ENCODE data around the gene ZCCHC10.
"Not testable (repeated sequence)": the region's sequence is repeated elsewhere in the genome, so short reads cannot be mapped to it uniquely, and the experiment has no call there.

The ZCCHC10 gene

DNA sequence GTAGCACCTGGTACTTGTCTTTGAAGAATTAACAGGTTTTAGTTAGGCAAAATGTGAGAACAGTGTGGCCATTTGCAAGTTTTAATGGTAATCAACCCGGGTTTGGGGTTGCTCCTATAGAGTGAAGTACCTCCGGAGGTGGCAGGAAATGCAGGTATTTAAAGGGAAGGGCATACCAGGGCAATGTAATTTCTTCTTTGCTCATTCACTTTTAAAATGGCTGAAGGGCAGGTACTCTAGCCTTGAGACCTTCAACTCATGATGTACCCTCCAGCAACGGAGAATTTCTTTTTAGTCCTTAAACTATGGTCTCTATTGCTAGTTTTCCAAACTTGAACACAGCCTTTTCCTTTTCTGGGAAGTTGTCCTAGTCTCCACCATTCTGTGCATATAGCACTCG is 24.2 kb upstream of the ZCCHC10 start:
- peak overlapping the region; percentile 92 for H3K27ac ChIP-seq (replicated peaks)
- TF ChIP-seq GABPA (IDR thresholded peaks at IDR 0.05; ENCODE audit: low read depth) = no peak
- TF ChIP-seq POLR2AphosphoS5 (IDR thresholded peaks at IDR 0.05; ENCODE audit: low read depth) = no peak
- no peak for TF ChIP-seq SPI1 (IDR thresholded peaks at IDR 0.05; ENCODE audit: borderline replicate concordance, low read depth)
- TF ChIP-seq, protein P1, sequence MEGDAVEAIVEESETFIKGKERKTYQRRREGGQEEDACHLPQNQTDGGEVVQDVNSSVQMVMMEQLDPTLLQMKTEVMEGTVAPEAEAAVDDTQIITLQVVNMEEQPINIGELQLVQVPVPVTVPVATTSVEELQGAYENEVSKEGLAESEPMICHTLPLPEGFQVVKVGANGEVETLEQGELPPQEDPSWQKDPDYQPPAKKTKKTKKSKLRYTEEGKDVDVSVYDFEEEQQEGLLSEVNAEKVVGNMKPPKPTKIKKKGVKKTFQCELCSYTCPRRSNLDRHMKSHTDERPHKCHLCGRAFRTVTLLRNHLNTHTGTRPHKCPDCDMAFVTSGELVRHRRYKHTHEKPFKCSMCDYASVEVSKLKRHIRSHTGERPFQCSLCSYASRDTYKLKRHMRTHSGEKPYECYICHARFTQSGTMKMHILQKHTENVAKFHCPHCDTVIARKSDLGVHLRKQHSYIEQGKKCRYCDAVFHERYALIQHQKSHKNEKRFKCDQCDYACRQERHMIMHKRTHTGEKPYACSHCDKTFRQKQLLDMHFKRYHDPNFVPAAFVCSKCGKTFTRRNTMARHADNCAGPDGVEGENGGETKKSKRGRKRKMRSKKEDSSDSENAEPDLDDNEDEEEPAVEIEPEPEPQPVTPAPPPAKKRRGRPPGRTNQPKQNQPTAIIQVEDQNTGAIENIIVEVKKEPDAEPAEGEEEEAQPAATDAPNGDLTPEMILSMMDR (IDR thresholded peaks at IDR 0.05; ENCODE audit: insufficient read depth, low read length) = no peak
- TF ChIP-seq, protein P2, sequence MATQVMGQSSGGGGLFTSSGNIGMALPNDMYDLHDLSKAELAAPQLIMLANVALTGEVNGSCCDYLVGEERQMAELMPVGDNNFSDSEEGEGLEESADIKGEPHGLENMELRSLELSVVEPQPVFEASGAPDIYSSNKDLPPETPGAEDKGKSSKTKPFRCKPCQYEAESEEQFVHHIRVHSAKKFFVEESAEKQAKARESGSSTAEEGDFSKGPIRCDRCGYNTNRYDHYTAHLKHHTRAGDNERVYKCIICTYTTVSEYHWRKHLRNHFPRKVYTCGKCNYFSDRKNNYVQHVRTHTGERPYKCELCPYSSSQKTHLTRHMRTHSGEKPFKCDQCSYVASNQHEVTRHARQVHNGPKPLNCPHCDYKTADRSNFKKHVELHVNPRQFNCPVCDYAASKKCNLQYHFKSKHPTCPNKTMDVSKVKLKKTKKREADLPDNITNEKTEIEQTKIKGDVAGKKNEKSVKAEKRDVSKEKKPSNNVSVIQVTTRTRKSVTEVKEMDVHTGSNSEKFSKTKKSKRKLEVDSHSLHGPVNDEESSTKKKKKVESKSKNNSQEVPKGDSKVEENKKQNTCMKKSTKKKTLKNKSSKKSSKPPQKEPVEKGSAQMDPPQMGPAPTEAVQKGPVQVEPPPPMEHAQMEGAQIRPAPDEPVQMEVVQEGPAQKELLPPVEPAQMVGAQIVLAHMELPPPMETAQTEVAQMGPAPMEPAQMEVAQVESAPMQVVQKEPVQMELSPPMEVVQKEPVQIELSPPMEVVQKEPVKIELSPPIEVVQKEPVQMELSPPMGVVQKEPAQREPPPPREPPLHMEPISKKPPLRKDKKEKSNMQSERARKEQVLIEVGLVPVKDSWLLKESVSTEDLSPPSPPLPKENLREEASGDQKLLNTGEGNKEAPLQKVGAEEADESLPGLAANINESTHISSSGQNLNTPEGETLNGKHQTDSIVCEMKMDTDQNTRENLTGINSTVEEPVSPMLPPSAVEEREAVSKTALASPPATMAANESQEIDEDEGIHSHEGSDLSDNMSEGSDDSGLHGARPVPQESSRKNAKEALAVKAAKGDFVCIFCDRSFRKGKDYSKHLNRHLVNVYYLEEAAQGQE (IDR thresholded peaks at IDR 0.05; ENCODE audit: insufficient replicate concordance, low read depth) = no peak
- H3K27me3 ChIP-seq (ENCODE audit: insufficient read depth, poor library complexity, severe bottlenecking) = no peaks in the 10 kb centered on the region
- DNase-seq (ENCODE audit: low read depth in 1 of 2, low spot score in 1 of 2) = no peak
- peak overlapping the region; percentile 77 for H3K4me3 ChIP-seq (replicated peaks; ENCODE audit: insufficient read depth, low read length)

DNA sequence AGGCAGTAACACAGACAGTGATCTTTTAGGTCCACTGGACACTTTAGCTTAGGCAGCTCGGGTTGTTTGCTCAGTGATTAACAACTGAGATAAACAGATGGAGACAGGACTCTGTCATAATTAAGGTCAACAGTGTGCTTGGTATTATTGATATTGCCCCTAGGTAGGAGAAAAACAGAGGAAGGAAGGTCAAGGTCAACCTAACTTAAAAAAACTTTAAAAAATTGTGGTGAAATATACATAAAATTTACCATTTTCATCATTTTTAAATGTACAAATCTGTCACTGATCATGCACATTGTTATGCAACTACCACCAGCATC is 23.3 kb upstream of the ZCCHC10 start:
- TF ChIP-seq SPI1 (IDR thresholded peaks at IDR 0.05; ENCODE audit: borderline replicate concordance, low read depth) = no peak
- no peak for TF ChIP-seq POLR2AphosphoS5 (IDR thresholded peaks at IDR 0.05; ENCODE audit: low read depth)
- no peak for TF ChIP-seq GABPA (IDR thresholded peaks at IDR 0.05; ENCODE audit: low read depth)
- TF ChIP-seq, protein P2 (IDR thresholded peaks at IDR 0.05; ENCODE audit: insufficient replicate concordance, low read depth) = no peak
- TF ChIP-seq, protein P1 (IDR thresholded peaks at IDR 0.05; ENCODE audit: insufficient read depth, low read length) = no peak
- no peak overlapping the region for H3K27ac ChIP-seq (replicated peaks)
- H3K4me3 ChIP-seq (replicated peaks; ENCODE audit: insufficient read depth, low read length) = no peak overlapping the region
- no peak for DNase-seq (ENCODE audit: low read depth in 1 of 2, low spot score in 1 of 2)
- no peaks in the 10 kb centered on the region for H3K27me3 ChIP-seq (ENCODE audit: insufficient read depth, poor library complexity, severe bottlenecking)

DNA sequence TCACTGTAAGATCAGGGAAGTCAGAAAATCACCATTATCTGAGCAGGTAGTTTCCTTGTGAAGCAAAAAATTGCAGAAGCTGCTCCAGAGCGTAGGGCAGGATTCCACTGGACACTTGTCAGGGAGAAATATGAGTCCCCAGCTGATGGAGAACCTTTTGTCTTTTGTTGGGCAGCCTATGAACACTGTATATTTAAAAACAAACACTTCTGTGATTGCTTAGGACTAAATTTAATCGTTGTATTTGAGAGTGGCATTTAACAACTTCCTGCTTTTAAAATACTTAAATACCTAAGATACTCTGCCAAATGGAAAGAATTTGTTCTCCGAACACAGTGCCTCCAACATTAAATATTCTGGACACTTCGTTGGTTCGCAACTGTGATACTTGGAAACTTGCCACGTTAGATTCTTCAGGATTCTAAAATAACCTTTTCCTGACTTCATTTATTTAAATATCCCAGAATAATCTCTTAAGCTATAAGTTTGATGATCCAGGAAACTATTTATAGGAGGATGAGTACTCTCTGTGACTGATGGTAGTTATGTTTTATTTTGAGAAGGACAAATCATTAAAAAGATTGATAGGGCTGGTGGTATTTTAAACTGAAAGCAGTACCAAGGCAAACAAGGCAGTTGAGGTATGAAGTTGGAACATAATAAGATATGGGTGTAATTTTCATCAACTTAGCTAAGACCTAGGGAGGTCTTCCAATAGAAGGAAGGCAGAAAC is 22.8 kb upstream of the ZCCHC10 start:
- Histone ChIP-seq H3K27ac (replicated peaks) (no peak overlapping the region), H3K27me3 (ENCODE audit: insufficient read depth, poor library complexity, severe bottlenecking) (no peaks in the 10 kb centered on the region), H3K4me3 (replicated peaks; ENCODE audit: insufficient read depth, low read length) (no peak overlapping the region)
- no peak for DNase-seq (ENCODE audit: low read depth in 1 of 2, low spot score in 1 of 2)
- TF ChIP-seq, protein P1 (IDR thresholded peaks at IDR 0.05; ENCODE audit: insufficient read depth, low read length) = no peak

DNA sequence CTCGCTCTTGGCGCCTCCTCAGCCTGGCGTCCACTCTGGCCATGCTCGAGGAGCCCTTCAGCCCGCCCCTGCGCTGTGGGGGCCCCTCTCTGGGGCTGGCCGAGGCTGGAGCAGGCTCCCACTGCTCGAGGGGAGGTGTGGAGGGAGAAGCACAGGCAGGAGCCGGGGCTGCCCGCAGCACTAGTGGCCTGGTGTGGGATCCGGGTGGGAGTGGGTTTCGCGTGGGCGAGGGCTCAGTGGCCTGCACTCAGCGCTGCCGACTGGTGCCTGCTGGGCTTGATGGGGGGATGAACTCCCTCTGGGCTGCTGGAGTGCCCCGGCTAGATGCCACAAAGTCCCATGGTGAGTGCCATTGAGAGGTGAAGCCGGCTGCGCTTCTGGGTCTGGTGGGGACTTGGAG is 21.1 kb upstream of the ZCCHC10 start:
- no peaks in the 10 kb centered on the region for H3K27me3 ChIP-seq (ENCODE audit: insufficient read depth, poor library complexity, severe bottlenecking)
- no peak for TF ChIP-seq SPI1 (IDR thresholded peaks at IDR 0.05; ENCODE audit: borderline replicate concordance, low read depth)
- TF ChIP-seq, protein P1 (IDR thresholded peaks at IDR 0.05; ENCODE audit: insufficient read depth, low read length) = no peak
- TF ChIP-seq, protein P2 (IDR thresholded peaks at IDR 0.05; ENCODE audit: insufficient replicate concordance, low read depth) = no peak
- no peak for TF ChIP-seq GABPA (IDR thresholded peaks at IDR 0.05; ENCODE audit: low read depth)
- no peak for TF ChIP-seq POLR2AphosphoS5 (IDR thresholded peaks at IDR 0.05; ENCODE audit: low read depth)
- no peak overlapping the region for H3K4me3 ChIP-seq (replicated peaks; ENCODE audit: insufficient read depth, low read length)
- H3K27ac ChIP-seq (replicated peaks) = no peak overlapping the region
- no peak for DNase-seq (ENCODE audit: low read depth in 1 of 2, low spot score in 1 of 2)

DNA sequence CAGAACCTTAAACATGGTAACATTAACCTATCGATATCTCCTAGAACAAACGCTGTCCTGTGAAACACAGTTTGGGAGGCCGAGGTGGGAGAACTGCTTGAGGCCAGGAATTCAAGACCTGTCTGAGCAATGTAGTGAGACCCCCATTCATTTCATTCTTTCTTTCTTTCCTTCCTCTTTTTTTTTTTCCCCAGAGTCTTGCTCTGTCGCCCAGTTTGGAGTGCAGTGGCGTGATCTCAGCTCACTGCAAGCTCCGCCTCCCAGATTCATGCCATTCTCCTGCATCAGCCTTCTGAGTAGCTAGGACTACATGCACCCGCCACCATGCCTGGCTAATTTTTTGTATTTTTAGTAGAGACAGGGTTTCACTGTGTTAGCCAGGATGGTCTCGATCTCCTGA is 20.2 kb upstream of the ZCCHC10 start:
- H3K27ac ChIP-seq (replicated peaks); H3K27me3 ChIP-seq (ENCODE audit: insufficient read depth, poor library complexity, severe bottlenecking); DNase-seq (ENCODE audit: low read depth in 1 of 2, low spot score in 1 of 2); H3K4me3 ChIP-seq (replicated peaks; ENCODE audit: insufficient read depth, low read length): not testable (repeated sequence)

All from HL-60 (cell line).